ENCODE measurements around the gene ADGB.

DNA sequence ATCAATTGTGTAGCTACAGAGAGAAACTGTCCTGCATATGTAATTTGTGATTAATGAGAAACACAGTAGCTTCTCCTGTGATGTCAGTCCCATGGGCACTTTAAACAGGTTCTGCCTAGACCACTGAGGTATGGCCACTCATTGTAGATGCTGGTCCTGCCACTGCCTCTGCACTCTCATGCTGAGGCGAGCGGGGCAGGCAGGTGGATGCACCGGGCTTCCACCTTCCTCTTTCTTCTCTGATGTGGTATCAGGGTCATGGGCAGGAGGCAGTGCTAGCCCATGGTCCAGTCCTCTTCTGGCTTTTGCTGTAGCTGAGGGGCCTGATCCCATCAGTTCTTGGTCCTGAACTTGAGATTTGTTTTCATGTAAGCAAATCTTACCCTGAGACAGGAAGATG lies 58.7 kb downstream of the ADGB start:
- TF ChIP-seq, protein P1, sequence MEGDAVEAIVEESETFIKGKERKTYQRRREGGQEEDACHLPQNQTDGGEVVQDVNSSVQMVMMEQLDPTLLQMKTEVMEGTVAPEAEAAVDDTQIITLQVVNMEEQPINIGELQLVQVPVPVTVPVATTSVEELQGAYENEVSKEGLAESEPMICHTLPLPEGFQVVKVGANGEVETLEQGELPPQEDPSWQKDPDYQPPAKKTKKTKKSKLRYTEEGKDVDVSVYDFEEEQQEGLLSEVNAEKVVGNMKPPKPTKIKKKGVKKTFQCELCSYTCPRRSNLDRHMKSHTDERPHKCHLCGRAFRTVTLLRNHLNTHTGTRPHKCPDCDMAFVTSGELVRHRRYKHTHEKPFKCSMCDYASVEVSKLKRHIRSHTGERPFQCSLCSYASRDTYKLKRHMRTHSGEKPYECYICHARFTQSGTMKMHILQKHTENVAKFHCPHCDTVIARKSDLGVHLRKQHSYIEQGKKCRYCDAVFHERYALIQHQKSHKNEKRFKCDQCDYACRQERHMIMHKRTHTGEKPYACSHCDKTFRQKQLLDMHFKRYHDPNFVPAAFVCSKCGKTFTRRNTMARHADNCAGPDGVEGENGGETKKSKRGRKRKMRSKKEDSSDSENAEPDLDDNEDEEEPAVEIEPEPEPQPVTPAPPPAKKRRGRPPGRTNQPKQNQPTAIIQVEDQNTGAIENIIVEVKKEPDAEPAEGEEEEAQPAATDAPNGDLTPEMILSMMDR (IDR thresholded peaks at IDR 0.05): no peak
- no peak for TF ChIP-seq POLR2A (IDR thresholded peaks at IDR 0.05)

Measured in body of pancreas (tissue), 4 donors.